Measurements from ENCODE around the gene FNIP2.

The FNIP2 gene

GRCh38 chr4:158760866-158761265 lies 8.0 kb upstream of the FNIP2 start:
- in situ Hi-C loops (cut with HindIII; ENCODE audit: low sequenced_read_pairs), result no loop called here

GRCh38 chr4:158762553-158762952 lies 6.3 kb upstream of the FNIP2 start:
- in situ Hi-C loops (cut with HindIII; ENCODE audit: low sequenced_read_pairs), result no loop called here

GRCh38 chr4:158763462-158763861 lies 5.4 kb upstream of the FNIP2 start:
- in situ Hi-C loops (cut with HindIII; ENCODE audit: low sequenced_read_pairs), result no loop called here

- in situ Hi-C loops (cut with HindIII; ENCODE audit: low sequenced_read_pairs), result no loop called here
Observed at GRCh38 chr4:158766434-158767044, 2.3 kb upstream of the FNIP2 start.

GRCh38 chr4:158767451-158767850 lies 1.4 kb upstream of the FNIP2 start:
- in situ Hi-C loops (cut with HindIII; ENCODE audit: low sequenced_read_pairs), result no loop called here

- in situ Hi-C loops (cut with HindIII; ENCODE audit: low sequenced_read_pairs), result no loop called here
Observed at GRCh38 chr4:158769175-158769921, 522 bp downstream of the FNIP2 start.

GRCh38 chr4:158770671-158771070 lies 1.8 kb downstream of the FNIP2 start:
- in situ Hi-C loops (cut with HindIII; ENCODE audit: low sequenced_read_pairs), result no loop called here

GRCh38 chr4:158771776-158772175 lies 3.0 kb downstream of the FNIP2 start:
- in situ Hi-C loops (cut with HindIII; ENCODE audit: low sequenced_read_pairs), result no loop called here

GRCh38 chr4:158775091-158775651 lies 6.3 kb downstream of the FNIP2 start:
- in situ Hi-C loops (cut with HindIII; ENCODE audit: low sequenced_read_pairs), result no loop called here

GRCh38 chr4:158776106-158776505 lies 7.3 kb downstream of the FNIP2 start:
- in situ Hi-C loops (cut with HindIII; ENCODE audit: low sequenced_read_pairs), result no loop called here

GRCh38 chr4:158777423-158778155 lies 8.8 kb downstream of the FNIP2 start:
- in situ Hi-C loops (cut with HindIII; ENCODE audit: low sequenced_read_pairs), result no loop called here

- in situ Hi-C loops (cut with HindIII; ENCODE audit: low sequenced_read_pairs), result no loop called here
Observed at GRCh38 chr4:158778156-158778711, 9.4 kb downstream of the FNIP2 start.

- in situ Hi-C loops (cut with HindIII; ENCODE audit: low sequenced_read_pairs), result no loop called here
Observed at GRCh38 chr4:158778712-158779111, 9.9 kb downstream of the FNIP2 start.

- in situ Hi-C loops (cut with HindIII; ENCODE audit: low sequenced_read_pairs), result no loop called here
Observed at GRCh38 chr4:158781963-158782362, 13.1 kb downstream of the FNIP2 start.

- in situ Hi-C loops (cut with HindIII; ENCODE audit: low sequenced_read_pairs), result no loop called here
Observed at GRCh38 chr4:158782551-158783360, 13.9 kb downstream of the FNIP2 start.

GRCh38 chr4:158783785-158784184 lies 15.0 kb downstream of the FNIP2 start:
- in situ Hi-C loops (cut with HindIII; ENCODE audit: low sequenced_read_pairs), result no loop called here

GRCh38 chr4:158785718-158786117 lies 16.9 kb downstream of the FNIP2 start:
- in situ Hi-C loops (cut with HindIII; ENCODE audit: low sequenced_read_pairs), result no loop called here

GRCh38 chr4:158786121-158786601 lies 17.3 kb downstream of the FNIP2 start:
- in situ Hi-C loops (cut with HindIII; ENCODE audit: low sequenced_read_pairs), result no loop called here

GRCh38 chr4:158786955-158787354 lies 18.1 kb downstream of the FNIP2 start:
- in situ Hi-C loops (cut with HindIII; ENCODE audit: low sequenced_read_pairs), result no loop called here

- in situ Hi-C loops (cut with HindIII; ENCODE audit: low sequenced_read_pairs), result no loop called here
Observed at GRCh38 chr4:158787709-158788475, 19.1 kb downstream of the FNIP2 start.
